PC-3 (cell line): Measurements from ENCODE around the gene CRTAC1.

Experiments
- CTCF ChIP-seq: fragments of 300-600 bp; sonication (generic); conservative IDR thresholded peaks from 2 replicates; pipeline ENCODE4 v1.5.1; 2017; ENCODE audit warnings: antibody characterized with exemption, low read depth, mild to moderate bottlenecking, low read length
- EZH2phosphoT487 ChIP-seq: fragments of 300-600 bp; sonication (generic); IDR thresholded peaks from 2 replicates; pipeline ENCODE4 v1.6.1; 2018; ENCODE audit warnings: mild to moderate bottlenecking, antibody characterized with exemption, low read length, borderline replicate concordance

- TF ChIP-seq CTCF: no peak
- TF ChIP-seq EZH2phosphoT487: no peak
Observed at GRCh38 chr10:97915346-97916131, 114.9 kb downstream of the CRTAC1 start.
